Measurements from ENCODE around the gene MYD88.

MYD88 gene

DNA sequence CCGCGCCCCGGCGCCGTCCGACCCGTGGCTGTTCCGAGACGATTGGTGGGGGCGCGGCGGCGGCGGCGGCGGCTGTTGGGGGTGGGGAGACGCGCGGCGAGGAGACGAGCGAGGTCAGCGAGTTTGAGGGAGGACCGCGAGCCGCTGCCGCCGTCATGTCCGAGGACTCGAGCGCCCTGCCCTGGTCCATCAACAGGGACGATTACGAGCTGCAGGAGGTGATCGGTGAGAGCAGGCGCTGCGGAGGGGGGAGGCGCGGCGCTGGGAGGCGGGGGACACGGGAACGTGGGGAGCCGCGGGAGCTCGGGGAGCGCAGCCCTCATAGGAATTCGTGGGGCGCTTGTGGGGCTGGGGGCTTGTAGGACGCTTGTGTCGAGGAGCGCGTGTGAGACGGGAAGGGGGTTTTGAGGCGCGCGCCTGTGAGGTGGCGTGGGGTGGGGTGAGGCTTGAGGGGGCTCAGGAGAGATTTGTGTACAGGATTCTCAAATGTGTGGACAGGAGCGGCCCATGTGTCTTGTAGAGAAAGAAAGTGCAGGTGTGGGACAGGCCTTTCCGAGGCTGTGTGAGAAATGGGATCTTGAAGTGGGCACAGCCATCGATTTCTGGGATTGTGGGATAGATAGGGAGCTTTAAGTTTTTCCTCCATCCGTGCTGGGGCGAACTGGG, 27.4 kb downstream of the MYD88 start:
- peak; percentile 64 for DNase-seq (ENCODE audit: low spot score)

- DNase-seq (ENCODE audit: low spot score) = no peak
Measured at GRCh38 chr3:38167591-38167990, 29.1 kb downstream of the MYD88 start.

DNA sequence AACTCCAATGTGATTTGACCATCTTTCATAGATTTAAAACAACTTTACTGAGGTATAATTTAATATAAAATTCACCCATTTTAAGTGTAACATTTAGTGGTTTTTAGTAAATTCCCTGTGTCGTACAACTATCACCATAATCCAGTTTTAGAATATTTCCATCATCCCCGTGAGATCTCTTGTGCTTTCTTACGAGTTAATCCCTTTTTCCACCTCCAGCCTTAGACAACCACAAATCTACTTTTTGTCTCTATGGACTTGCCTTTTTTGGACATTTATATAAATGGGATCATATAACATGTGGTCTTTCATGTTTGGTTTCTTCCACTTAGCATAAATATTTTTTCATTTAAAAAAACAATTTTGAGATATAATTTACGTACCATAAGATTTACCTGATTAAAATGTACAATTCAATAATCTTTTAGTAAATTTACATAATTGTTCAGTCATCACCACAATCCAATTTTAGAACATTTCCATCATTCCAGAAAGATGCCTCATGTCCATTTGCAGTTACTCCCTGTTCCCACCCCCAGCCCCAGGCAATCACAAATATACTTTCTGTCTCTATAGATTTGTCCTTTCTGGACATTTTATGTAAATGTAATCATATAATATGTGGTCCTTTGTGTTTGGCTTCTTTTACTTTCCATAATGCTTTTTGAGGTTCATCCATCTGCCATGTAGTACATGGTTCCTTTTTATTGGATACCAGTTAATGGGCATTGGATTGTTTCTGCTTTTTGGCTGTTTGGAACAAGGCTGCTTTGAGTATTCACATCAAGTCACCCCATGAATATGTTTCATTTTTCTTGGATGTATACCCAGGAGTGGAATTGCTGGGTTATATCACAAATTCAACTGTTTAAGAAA, 29.9 kb downstream of the MYD88 start:
- DNase-seq (ENCODE audit: low spot score) = peak; percentile 34

- DNase-seq (ENCODE audit: low spot score) = no peak
Measured at GRCh38 chr3:38169027-38169317, 30.5 kb downstream of the MYD88 start.

DNA sequence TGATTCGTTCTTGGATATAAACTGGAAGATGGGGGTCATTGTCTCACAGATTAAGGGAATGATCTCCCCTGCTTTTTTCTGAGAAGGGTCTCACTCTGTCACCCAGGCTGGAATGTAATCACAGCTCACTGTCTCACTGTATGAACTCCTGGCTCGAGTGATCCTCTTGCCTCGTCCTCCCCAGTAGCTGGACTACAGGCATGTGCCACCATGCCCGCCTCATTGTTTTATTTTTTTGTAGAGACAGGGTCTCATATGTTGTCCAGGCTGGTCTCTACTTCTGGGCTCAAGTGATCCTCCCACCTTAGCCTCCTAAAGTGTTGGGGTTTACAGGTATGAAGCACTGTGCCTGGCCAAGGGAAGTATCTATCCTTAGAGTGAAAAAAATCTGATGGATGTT, 32.3 kb downstream of the MYD88 start:
- DNase-seq (ENCODE audit: low spot score) = no peak

DNA sequence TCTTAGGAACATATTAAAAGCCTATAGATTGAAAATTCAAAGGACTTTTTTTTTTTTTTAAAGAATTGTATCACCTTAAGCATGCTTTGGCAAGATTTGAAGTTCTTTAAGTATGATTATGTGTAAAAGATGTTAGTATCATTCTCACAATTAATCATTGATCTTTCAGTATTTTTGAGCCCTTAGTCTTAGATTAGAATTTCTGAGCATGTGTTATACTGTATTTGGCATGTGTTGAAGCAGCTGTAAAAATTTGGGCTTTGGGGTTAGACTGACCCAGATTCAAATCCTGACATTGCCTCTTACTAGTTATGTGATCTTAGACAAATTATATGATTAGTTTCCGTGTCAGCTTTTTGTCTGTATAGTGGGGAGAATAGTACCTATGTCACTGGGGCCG, 33.2 kb downstream of the MYD88 start:
- no peak for DNase-seq (ENCODE audit: low spot score)

DNA sequence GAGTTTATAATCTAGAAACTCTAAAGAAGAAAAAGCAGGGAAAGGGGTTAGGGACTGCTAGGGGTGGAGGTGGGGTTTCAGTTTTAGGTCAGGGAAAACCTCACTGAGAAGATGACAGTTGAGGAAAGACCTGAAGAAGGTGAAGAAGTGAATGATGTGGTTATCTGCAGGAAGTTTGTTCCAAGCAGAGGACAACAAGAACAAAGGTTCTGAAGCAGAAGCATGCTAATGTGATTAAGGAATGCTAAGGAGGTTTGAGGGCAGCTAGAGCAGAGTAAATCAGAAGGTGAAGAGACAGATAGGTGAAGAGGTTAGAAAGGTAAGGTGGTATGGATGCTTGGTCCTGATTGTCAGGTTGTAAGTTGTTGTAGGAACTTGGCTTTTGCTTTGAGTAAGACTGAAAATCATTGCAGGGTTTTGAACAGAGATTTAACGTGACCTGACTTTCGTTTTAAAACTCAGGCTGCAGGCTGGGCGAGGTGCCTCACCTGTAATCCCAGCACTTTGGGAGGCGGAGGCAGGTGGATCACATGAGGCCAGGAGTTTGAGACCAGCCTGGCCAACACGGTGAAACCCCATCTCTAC, 35.5 kb downstream of the MYD88 start:
- no peak for DNase-seq (ENCODE audit: low spot score)

DNA sequence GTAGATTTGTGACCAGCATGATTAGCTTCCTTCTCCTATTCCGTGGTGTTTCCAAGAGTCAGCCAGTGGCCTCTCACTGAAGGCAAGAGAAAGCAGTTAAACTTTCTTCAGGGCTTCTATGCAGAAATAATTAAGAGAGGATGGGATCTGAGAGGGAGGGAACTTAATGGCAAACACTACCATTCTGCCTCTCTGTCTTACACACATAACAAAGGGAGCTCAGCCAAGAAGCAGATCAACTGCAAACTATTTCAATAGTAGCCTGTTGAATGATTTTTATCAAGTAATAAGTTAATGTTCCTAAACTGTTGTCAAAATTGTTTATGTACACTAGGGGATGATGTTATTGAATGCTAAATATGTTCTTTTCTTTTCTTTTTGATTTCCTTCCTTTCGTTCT, 38.7 kb downstream of the MYD88 start:
- no peak for DNase-seq (ENCODE audit: low spot score)

- DNase-seq (ENCODE audit: low spot score) = no peak
Measured at GRCh38 chr3:38186781-38187180, 48.3 kb downstream of the MYD88 start.

DNA sequence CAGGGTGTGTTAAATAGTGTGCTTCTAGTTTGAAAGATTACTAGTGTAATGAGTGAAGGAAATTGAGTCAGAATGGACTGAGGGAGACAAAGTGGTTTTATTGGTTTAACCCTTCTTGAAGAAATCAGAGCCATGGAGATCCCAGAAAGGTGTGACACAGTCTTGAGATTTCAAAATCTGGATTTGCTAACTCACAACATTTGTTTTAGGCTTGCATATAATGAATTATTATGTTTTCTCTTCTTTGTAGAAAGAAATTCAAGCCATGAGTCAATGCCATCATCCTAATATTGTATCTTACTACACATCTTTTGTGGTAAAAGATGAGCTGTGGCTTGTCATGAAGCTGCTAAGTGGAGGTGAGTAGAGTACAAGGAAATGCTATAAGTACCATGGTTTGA, 52.0 kb downstream of the MYD88 start:
- DNase-seq (ENCODE audit: low spot score) = no peak
